ENCODE results near the gene STRN3.
"Not testable (repeated sequence)": the region's sequence is repeated elsewhere in the genome, so short reads cannot be mapped to it uniquely, and the experiment has no call there.

Gene STRN3

DNA sequence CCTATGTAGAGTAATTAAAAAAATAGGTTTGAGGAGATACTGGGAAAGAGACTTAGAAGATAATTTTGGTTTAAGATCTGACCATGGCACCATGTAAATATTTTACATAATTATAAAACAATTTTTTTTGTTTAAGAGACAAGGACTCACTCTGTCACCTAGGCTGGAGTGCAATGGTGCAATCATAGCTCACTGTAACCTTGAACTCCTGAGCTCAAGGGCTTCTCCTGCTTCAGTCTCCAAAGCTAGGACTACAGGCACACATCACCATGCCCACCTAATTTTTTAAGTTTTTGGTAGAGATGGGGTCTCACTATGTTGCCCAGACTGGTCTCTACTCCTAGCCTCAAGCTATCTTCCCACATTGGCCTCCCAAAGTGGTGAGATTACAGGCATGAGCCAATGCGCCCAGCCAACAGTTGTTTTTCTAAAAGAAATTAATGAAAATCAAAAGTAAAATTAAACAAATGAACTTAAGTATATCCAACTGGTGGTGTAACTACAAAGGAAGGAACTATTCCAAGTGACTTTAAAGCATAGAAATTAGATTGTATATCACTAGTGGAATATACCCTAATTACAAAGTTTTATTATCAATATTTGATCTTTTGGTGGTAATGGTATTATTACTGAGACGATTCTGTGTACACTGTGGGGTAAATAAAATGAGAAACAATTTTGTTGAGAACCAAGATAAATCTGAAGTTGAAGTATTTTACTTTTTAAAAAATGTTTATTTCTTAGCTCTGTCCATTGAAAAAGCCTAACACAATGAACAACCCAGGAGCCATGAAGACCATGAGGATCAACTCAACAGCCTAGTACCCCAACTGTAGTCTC, 122.7 kb downstream of the STRN3 start:
- DNase-seq: no peak

DNA sequence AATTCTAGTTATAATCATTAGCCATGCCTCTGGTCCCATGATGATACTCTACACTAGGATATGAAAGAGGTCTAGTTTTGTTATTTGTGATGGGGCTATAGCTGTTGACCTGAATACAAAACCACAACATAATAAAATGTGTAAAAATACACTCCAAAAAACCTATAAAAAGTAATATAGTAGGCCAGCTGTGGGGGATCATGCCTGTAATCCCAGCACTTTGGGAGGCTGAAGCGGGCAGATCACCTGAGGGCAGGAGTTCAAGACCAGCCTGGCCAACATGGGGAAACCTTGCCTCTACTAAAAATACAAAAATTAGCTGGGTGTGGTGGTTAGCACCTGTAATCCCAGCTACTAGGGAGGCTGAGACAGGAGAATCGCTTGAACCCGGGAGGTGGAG, 129.1 kb downstream of the STRN3 start:
- not testable (repeated sequence) for DNase-seq

DNA sequence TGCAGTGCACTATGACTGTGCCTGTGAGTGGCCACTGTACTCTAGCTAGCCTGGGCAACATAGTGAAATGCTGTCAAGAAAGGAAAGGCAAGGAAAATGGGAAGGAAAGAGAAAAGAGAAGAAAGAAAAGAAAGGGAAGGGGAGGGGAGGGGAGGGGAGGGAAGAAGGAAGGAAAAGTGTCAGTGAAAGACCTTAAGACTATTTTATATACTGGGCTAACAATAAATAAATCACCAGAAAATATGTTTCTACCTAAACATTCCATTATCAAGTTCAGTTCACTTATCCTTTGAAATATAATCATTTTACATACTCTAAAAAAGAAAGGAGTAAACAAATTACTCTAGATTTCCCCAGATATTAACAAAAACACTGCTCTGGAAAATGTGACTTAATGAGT, 129.7 kb downstream of the STRN3 start:
- DNase-seq: no peak

DNA sequence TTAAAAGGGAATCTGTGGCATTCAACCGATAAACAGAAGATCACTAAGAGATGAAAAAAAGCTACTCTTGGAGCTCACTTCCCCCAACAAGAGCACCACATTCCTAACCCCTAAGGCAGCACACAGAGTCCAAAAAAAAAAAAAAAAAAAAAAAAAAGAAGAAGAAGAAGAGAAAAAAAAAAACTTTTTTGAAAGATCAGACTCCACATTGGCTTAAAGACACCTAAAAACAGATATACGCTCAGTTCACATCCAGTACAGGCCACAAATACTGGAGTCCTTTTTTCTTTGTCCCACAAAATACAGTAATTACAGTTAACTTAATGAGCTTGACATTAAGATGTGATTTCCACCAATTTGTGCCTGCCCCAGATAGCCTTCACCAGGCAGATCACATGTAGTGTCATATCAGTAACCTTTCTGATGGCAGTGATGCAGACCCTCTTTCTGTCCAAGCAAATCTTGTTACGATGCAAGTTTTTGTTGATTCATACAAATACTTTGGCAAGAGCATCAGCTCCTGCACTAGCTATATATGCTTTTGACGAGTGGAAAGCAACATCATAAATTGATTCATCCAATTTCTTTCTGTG, 131.2 kb downstream of the STRN3 start:
- no peak for DNase-seq

DNA sequence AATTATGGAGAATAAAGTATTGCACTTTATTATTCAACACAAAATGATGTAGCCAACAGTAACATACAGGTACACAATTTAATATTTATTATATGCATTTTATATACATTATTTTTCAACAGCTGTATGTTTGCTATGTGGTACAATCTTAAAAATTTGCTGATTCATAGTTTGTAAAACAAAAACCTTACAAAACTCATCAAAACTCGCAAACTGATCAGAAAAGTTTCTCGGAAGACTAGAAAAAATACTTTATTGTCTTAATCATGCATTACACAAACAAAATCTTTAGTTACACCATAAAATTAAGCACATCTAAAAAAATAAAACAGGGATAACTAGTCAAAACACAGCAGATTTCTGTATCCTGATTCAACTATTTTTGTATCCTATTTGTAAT, 132.4 kb downstream of the STRN3 start:
- no peak for DNase-seq

DNA sequence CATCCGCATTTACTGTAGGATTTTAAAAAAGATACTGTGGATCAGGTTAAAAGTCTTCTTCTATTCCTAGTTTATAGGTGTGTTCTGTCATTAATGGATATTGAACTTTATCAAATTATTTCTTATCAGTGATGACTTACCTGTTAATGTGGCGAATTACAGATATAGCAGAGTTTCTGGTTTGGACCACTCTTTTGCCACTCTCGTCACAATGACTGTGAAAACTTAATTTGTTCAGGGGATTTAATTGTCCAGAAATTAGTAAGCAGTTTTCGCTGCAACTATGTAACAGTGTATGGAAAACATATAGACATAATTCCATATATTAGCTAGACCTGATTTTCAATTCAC, 137.0 kb downstream of the STRN3 start:
- no peak for DNase-seq

DNA sequence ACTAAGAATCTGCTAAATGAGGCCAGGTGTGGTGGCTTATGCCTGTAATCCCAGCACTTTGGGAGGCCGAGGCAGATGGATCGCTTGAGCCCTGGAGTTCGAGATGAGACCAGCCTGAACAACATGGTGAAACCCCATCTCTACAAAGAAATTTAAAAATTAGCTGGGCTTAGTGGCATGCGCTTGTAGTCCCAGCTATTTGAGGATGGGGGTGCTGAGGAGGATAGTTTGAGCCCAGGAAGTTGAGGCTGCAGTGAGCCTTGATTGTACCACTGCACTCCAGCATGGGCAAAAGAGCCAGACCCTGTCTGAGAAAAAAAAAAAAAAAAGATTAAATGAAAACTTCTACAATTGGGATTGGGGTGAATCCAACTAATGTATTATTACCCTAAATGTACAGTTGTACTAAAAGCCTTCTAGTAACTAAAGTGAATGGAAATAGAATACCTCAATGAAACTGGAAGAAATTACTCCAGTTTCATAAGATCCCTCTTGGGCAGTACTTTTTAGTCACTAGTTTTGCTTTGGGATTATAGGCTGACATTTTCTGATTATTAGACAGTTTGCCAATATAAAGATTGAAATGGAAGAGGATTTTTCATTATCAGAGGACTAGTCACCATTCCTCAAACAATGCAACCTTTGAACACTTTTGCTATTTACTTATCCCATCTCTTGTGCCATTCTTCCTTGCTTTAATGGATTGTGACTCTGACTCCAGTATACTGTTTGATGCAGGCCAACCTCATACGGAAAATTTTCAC, 137.5 kb downstream of the STRN3 start:
- no peak for DNase-seq

DNA sequence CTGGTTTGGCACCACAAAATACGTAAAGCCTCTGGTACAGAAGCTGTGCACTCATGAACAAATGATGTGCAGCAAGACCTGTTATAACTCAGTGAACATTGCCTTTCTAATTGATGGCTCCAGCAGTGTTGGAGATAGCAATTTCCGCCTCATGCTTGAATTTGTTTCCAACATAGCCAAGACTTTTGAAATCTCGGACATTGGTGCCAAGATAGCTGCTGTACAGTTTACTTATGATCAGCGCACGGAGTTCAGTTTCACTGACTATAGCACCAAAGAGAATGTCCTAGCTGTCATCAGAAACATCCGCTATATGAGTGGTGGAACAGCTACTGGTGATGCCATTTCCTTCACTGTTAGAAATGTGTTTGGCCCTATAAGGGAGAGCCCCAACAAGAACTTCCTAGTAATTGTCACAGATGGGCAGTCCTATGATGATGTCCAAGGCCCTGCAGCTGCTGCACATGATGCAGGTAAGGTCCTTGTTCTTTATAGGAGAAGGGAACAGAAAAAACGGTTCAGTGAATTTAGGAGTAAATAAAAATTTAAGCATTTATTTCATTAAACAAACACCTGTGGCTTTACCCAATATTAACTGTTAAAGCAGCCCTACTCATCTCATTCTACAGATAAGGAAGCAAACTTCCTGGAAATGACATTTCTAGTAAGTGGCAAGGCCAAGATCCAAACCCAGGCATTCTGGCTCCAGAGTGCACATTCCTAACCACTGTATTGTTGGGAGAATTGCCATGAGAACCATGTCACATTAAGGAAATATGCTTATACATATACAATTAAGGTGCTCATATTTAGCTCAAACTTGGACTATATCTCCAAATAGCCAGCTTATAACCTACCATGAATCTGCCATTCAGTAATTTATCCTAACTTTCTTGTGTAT, 140.1 kb downstream of the STRN3 start:
- DNase-seq: no peak

DNA sequence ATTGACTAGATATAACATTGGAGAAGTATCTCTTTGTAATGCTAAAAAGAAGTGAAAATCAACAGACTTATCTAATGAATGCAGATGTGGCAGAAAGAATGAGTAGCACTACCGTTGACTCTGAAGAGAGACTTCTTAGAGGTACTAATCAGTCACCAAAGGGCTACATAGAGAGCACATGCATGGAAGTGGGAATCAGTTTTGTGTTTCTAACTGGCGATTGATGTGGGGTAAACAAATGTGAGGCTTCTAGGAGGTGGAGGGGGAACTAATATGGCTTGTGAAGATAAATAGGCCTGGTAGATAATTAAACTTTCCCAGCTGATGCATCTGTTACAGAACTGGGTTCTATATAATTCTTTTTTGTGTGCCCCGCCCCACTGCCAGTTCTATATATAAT, 141.3 kb downstream of the STRN3 start:
- no peak for DNase-seq

DNA sequence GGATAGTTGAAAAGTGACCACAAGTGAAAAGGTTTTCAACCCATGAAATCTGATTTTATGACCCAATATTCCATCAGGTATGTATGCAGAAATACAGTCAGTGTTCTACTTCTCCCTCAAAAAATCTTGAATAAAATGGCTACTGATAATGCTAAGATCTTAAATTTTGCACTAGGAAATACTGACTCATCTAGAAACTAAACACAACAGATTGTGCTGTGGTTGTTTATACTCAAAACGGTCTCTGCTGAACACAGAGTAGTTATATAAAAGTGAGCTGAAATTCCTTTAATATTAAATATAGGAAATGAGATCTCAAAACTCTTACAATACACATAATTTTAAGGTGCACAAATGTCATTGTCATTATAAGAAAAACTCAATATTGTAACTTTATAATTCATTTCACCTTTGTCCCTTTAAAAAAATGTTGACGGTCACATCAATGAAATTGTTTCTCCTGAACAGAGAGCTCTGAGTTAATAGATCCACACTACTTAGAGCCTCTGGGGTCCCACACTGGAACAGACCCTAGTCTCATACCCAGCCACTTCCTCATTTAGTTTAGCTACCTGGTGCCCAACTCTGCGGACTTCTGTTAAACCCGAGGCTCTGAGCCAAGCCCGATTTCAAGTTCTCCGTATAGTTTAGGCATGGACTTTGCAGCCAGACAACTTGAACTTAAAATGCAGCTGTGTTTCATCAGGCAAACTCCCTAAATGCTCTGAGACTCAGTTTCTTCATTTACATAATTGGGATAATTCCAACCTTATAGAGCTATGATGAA, 142.5 kb downstream of the STRN3 start:
- DNase-seq: no peak

DNA sequence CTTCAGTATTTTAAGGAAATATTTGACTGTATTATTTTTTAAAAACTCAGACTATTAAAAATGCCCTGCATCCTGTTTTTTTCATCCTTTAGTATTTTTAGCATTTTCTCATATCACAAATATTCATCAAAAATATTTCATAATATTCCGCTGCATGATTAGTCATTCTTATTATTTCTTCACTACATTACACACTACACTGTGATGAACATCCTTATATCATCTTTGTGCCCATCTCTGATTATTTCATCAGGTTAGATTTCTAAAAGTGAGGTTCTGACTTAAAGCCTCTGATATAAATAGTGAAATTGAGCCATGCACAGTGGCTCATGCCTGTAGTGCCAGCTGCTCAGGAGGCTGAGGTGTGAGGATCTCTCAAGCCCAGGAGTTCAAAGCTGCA, 143.7 kb downstream of the STRN3 start:
- DNase-seq: no peak

DNA sequence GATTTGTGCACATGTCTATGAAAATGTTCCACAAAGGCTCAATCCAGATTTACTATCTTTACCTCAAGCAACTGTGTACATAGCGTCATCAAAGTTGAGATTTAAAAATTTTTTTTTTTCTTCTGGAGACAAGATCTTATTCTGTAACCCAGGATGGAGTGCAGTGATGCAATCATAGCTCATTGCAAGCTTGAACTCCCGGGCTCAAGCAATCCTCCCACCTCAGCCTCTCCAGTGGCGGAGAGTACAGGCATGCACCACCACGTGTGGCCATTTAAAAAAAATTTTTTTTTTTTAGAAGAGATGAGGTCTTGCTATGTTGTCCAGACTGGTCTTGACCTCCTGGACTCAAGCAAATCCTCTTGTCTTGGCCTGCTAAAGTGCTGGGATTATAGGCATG, 149.5 kb downstream of the STRN3 start:
- DNase-seq: no peak

DNA sequence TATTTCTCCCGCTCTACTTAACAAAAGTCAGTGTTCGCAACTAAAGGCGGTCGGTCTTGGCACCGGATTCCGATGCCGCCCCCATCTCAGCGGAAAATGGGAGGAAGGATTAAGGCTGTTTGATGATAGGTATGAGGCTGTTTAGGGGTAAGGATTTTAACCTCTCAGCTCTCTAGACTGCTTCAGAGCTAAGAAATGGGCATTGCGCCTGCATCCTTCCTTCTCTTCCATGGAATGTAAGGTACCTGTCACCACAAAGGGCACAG, 150.5 kb downstream of the STRN3 start:
- no peak for DNase-seq

DNA sequence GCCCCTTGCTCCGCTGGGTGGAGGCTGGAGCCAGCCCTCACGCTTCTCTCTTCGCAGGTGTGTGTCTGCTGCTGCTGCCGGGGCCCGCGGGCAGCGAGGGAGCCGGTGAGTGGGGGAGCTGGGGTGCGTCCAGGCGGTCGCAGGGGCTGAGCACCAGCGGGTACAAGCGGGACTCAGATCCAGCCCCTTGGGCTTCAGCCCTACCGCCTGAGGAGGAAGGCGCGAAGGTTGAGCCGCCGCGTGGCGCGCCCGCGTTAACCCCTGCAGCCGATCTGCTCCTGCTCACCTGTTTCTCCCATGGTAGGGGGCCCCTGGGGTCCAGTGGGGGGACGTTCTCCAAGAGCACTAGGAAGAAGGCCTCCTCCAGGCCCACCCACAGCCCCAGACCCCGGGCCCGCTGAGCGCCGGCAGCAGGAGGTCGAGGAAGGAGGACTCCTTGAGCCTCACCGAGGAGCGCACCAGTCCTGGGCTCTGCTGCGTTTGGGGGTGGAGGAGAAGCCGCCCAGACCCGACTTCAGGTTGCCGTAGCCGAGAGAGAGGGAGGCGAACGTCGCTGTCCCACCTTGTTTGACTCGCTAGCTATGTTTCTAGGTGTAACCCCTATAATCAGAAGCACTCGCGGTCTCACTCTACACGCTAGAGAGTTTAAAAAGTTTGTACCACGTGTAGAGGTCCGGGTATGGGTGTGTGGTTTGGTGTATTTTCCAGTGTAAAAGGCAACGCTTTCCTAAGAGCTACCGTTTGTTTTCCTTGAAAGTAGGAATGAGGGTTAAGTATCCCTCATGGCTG, 151.0 kb downstream of the STRN3 start:
- peak; percentile 2 for DNase-seq

DNA sequence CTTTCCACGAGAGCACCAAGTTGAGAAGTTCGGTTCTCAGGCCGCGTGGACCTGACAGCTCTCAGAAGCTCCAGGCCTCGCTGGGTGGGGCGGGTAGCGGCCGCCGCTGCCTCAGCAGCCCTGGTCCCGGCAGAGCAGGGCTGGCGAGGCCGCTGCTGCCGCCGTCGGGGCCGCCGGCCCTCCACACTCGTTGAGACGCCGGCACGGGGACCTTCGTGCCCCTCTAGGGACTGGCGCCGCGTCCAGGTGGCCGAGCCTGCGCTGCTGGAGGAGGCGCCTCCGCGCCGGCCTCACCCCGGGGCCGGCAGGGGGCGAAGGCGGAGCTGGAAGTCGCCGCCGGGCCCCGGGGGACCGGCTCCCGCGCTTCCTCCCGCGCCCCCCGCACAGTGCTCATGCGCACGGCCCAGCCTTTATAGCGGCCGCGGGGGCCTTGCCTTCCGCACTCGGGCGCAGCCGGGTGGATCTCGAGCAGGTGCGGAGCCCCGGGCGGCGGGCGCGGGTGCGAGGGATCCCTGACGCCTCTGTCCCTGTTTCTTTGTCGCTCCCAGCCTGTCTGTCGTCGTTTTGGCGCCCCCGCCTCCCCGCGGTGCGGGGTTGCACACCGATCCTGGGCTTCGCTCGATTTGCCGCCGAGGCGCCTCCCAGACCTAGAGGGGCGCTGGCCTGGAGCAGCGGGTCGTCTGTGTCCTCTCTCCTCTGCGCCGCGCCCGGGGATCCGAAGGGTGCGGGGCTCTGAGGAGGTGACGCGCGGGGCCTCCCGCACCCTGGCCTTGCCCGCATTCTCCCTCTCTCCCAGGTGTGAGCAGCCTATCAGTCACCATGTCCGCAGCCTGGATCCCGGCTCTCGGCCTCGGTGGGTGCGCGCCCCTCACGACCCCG, 151.8 kb downstream of the STRN3 start, which contains the start of gene COCH:
Gene COCH (plus strand): TSS at position 440 of the 879 bp plus-strand sequence. CDS start 380 bp downstream, at position 820.
- DNase-seq: peak; percentile 20

DNA sequence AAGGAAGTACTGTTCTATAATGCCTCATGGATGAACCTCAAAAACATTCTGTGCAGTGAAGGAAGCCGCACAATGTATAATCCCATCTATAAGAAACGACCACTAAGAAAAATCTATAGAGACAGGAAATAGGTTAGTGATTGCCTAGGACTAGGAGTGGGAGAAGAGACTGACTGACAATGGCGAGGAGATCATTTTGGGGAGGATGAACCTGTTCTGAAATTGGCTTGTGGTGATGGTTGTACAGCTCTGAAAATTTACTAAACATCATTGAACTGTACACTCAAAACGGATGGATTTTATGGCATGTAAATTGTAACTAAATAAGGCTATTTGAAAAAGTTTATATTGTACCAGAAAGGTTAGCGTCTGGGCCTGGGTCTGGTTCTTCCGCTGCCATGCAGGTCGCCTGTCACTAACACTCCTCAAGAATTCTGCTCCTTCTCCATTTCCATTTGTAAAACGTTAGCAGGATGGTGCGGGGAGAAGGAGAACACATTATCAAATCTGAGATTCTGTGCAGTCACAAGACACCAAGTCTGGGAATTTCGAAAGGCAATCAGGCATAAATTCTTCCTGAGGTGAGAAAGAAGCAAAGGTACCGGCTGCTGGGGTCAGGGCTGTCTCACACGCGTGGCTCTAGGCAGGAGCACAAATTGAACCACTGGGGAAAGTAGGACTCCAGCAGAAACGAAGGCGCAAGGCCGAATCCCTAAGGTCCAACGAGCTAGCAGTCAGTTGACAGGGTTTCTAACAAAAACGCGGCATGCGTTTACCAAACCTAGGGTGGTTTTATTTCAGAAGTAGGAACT, 152.7 kb downstream of the STRN3 start:
- DNase-seq: no peak

DNA sequence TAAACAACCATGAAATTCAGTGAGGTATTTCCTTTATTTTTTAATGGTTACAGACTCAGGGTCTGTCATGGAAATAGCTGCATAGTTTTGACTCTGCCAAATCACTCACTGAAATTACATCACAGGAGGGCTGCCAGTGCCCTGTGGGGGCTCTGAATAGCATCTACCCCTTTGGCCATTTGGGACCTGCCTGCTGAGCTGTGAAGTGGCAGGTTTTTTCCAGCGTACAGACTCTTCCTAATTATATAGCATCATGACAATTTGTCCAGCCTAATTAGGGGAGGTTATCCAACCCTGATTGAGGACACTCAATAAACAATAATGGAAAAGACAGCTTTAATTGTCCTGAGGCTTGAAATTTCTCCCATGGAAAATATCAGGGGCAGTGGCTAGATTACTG, 153.6 kb downstream of the STRN3 start:
- DNase-seq: no peak

DNA sequence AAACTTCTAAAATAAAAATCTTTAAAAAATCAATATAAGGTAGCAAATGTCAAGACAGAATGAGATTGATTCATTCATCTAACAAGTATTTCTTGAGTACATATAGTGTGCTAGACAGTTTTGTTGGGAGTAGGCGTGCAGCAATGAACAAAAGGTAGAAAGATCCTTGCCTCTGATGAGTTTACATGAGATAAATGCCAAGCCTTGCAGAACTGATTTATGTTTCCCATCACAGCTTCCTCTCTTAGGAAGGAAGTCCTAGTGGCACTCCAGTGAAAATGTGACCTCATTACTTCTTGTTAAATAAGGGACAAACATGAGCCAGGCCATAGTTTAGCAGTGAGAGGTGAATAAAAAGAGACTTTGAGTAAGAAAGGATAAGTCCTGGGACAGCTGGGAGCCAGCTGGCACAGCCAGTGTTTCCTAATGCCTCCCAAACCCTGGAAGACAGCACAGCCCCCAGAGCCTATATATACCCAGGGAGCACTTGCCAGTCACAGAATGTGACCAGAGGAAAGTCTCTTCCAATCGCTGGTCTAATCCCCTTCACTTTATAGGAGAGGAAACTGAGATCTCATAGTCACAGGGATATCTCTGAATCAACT, 156.5 kb downstream of the STRN3 start:
- no peak for DNase-seq

DNA sequence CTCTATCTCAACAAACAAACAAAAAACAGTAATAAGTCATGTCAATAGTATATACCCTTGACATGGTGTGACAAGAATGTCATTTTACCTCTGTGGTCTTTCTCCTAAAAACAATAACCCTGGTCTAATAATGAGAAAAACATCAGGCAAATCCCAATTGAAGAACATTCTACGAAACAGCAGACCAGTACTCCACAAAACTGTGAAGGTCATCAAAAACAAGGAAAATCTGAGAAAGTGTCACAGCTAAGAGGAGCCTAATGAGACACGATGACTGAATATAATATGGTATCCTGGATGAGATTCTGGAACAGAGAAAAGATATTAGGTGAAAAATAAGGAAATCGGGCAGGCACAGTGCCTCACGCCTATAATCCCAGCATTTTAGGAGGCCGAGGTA, 157.4 kb downstream of the STRN3 start:
- no peak for DNase-seq
